COLO668 (cell line): ENCODE results near the gene TGFBR2.
"Not testable (repeated sequence)": the region's sequence is repeated elsewhere in the genome, so short reads cannot be mapped to it uniquely, and the experiment has no call there.

Experiments
- DNase-seq: peaks from one replicate; lab custom pipeline; 2025; ENCODE audit not compliant: unreplicated experiment; lab: John Stamatoyannopoulos, UW

Gene TGFBR2

DNA sequence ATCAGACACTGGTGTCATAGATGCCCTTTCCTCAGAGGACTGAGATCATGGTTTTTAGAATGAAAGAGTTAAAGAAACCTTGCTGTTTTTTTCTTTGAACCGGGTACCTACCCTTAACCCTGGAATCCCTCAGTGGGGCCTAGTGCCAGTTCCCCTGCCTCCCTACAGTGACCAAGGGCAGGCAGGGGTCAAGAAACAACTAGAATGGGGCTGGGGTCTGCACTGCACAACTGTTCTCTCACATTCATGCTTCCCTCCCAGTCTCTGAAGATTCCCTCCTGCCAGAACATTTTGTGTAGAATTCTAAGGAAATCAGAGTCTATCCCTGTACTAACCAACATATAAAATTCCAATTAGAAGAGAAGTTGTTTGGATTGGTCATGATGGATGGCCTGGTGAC is 47.9 kb downstream of the TGFBR2 start:
- no peak for DNase-seq

DNA sequence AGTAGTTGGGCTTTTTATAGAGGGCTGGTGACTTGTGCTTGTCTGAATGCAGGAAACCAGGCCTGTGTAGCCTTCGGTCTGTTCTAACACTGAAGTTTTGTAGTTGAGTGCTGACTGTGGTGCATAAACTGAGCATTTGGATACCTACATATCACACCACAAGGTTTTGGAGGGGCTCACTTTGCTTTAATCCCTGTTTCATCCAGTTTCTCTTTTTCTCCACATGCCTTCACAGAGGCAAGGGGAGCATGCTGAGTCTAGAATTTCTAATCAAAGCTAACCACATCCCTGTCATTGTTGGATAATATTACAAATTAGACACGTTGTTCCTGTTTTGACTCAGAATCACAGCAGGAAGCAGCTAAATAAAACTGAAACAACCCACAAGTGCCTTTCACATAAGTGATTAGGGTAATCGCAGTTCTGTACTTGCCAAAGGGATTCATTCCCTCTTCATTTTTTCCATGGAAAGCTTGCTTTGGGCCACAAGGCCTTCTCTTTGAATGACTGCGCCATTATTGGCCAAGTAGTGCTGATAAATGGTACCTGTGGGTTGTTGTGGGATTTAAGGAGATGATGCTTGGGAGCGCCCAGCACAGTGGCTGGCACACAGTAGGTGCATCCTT is 48.9 kb downstream of the TGFBR2 start:
- DNase-seq: no peak

DNA sequence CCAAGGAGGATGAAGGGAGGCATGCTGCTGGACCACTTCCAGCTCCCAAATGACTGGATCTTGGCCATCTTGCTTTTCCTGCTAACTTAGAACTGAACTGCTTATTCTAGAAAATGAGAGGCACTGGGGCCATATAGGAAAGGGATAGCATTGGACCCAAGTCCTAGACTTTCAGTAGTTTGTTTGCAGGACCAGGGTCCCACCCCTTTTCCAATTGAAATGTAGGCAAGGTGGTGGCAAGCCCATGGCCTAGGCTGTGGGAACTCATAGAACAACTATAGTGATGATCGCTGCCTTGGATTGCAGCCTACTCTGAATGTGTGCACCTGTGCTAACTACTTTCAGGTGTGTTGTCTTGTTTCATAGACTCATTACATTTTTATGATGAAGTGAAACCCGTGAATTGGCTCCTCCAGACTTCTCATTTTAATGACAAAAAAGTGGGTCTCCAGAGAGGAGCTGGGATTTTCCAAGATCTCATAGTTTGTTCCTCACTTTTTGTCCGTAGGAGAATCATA is 50.3 kb downstream of the TGFBR2 start:
- no peak for DNase-seq

DNA sequence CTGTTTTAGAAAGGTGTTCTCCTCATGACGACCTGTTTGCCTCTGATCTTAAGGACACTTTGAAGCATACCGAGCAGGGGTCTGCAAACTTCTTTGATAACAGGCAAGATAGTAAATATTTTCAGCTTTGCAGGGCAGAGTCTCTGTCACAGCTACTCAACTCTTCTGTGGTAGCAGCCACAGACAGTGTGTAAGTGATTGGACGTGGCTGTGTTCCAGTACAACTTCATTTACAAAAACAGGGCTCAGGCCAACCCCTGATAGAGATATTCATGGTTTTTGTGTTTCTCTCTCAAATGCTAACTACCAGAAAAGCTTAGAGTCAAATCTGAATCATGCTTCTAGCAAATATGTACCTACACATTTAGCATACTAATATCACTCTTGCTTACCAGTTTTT is 51.5 kb downstream of the TGFBR2 start:
- no peak for DNase-seq

DNA sequence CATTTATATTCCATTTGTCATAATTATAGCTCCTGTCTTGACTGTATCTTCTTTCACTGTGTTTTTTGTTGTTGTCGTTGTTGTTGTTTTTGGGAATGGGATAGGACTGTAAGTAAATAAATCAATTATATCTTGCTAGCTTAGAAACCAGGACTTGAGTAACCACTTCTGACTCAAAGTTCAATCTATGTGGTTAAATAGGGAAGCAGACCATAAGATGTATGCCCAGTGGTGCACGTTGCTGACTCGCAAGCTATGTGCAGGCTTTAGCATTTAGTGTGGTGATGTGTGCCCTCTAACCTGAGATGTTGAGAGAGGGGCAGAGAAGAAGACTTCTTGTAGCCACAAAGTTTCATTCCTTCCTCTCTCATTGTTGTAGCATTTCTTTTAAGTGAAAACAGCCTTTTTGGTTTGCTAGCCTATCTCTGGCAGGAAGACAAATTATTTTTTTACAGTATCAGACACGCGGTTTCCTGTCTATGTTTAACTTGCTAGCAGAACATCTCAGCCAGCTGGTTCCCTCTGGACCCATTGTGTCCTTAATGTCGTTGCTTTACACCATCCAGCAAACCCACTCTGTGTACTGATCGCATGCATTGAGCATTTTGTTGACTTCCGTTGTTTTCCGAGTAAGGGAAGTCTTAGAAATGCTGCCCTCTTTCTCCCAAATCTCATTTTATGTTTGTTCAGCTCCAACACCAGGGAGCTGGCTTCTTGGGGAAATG is 52.1 kb downstream of the TGFBR2 start:
- no peak for DNase-seq

DNA sequence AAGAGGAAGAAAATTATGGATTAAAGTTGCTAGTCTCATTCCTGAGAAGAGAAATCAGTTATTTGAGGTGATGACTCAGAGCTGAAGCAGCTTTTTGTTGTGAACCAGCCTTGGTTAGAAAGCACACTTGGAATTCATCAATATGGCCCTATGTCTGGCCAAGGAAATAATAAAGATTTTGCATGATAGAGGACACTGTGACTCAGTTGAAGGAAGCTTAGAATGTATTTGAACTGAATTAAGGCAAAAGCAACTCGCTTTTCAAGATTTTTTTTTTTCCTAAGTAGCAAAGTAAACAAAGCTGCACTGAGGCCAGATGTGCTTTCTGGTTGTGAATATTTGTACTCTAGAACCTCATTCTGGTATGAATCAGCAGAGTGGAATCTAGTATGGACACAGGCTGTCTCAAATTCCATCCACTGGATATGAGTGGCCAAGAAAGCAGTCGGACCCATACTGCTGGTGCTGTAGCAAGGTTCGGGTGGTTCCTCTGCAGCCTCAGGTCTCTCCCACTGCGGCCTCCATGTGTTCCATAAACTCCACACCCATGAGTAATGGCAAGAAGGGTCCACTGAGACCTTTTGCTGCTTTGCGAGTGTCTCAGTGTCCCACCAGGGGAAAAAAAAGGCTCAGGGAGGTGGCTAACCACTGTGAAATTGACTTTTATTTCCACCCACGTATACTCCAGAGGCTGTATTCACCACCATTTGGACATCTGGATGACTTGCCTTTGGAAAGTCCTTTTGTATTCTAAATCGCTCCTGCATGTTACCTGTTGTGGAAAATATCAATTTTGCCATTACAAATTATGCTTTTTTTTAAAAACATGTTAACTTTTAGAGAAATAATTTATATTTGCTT is 53.1 kb downstream of the TGFBR2 start:
- no peak for DNase-seq

DNA sequence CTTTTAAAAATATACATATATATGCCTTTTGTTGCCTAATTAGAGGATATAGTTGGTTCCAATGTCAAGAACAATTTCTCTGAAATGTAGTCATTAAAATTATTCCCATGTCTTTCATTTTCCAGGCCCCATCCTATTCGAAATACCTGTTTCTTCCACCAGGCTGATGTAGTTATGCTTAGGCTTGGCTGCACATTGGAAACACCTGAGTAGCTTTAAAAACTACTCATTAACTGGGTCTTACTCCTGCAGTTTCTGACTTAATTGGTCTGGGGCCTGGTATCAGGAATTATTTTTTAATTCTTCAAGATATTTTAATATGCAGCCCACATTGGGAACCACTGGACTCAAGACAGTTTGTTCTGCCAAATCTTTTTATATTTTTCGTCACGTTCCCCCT is 53.7 kb downstream of the TGFBR2 start:
- no peak for DNase-seq

DNA sequence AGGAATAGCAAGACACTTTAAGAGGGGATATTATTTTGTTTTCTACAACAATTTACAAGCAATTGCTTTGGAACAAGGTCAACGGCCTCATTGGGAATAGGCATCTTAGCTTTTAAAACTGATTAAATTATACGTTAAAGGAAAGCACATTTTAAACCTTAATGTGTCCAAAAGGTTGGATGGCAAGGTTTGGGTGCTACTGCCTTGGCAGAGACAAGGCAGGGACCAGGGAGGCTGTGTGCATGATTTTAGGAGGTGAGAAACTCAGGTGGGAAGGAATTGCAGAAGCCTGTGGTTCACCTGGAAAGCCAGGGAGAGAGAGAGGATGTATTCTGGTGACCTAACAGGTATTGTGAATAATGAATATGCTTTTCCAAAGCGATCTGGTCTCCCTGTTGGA is 54.3 kb downstream of the TGFBR2 start:
- DNase-seq: no peak

DNA sequence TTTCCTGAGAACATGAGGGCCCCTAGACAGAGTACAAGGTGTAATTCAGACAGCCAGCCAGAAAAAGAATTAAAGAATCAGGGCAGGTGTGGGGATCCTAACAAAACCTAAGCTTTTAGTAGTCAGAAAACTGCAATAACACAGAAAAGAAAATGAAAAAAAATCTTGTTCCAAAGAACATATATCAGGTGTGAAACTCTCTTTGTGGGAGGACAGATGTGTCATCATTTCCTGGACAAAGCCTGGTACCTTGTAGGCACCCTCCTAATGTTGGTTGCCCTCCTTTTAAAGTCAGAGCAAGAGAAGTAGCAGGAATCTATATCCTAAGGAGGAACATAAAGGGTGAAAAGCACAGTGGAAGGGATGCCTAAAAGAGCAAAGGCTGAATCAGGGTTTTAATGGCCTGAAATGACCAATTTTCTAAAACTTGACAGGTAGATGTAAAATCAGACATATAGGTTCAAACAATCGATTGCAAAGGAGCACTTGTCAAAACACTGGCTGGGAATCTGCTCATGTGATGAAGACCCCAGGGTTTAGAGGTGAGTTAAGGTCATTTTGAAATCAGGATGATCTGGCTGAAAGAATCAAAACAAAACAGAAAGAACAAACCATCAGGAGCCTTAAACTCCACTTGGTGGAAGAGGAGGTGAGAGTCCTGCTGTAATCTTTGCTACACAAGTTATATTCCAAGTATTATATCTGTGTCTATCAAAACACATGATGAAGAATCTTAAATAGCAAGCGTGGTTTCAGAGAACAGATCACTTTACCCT is 54.9 kb downstream of the TGFBR2 start:
- DNase-seq: no peak

DNA sequence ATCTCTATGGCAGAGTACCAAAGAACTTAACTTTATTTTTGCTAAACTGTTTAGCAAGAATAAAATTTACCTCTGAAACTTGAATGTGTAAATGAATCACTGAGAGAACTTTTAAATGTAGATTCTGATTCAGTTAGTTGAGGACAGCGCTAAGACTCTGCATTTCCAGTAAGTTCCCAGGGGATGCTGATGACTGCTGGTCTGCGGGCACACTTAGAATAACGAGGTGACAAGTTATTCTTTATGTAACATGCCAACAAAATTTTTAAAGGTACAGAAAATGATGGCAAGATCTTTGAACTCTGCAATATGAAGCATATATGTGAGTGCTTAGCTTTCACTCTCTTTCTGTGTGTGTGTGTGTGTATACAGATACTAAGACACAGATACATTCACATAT is 56.4 kb downstream of the TGFBR2 start:
- DNase-seq: no peak

DNA sequence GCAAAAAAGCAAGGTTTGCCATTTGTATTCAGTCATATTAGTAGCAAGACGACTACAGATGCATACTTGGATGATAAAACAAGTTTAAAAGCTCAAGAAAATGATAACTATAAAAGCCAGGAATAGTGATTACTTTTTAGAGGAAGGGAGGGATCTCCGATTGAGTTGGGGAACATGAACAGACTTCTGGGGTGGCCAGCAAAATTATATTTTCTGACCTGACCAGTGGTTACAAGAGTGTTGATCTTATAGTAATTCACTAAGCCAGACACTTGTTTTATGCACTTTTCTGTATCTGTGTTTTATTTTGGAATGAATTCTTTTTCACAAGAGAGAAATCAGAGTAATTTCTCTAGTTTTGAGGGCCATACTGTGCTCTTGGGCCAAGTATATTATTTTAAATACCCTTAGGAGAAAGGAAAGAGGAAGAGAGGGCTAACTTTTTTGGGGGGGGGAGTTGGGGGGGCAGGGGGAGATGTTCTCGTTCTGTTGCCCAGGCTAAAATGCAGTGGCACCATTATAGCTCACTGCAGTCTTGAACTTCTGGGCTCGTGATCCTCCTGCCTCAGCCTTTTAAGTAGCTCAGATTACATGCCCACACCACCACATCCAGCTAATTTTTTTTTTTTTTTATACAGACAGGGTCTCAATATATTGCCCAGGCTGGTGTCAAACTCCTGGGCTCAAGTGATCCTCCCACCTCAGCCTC is 57.3 kb downstream of the TGFBR2 start:
- DNase-seq: no peak

DNA sequence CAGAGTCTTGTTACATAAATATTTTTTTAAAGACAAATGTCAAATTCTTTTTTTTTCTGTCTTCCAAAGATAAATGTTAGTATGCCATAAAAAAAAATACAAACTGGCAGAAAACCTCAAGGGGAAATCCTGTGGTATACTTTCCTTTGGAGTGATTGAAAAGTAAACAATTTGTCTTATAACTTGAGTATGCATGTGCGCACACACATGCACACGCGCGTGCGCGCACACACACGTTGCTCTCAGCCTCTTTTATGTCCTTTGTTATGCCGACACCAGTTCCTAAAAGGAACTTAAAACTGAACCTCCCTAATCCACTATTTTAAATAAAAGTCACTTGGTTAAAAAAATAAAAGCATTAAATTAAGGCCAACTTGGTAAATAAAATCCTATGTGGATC is 58.1 kb downstream of the TGFBR2 start:
- DNase-seq: no peak

DNA sequence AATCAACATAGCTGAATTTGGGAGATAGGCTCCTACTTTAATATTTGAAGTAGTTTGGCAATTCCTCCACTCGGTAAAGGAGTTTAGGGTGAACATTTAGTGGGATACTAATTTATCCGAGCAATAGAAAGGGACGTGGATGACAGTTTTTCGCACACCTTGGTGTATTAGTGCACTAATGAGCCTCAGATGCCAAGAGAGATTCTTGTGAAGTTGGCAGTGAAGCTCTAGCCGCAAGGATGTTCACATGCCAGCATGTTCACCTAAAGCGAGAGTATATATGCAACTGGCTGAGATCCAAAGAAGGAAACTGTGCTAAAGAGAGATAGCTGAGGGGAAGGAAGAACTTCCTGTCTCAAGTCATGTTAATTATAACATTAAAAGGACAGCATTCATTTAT is 58.5 kb downstream of the TGFBR2 start:
- no peak for DNase-seq

DNA sequence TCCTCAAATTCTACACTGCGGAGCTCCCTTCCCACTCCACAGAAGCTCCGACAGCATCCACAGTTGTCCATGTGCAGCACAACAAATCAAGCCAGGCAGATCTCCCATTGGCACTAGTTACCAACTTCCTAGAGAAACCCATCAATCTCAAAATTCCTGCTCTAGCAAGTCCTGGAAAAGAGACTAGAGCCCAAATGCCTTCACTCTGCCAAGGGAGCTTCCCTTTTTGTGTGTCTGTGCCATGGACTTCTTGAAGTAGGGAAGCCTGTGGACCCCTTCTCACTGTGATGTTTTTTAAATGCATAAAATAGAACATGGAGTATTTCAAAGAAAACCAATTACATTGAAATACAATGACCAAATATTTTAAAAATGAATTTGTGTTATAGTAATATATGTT is 59.1 kb downstream of the TGFBR2 start:
- no peak for DNase-seq

DNA sequence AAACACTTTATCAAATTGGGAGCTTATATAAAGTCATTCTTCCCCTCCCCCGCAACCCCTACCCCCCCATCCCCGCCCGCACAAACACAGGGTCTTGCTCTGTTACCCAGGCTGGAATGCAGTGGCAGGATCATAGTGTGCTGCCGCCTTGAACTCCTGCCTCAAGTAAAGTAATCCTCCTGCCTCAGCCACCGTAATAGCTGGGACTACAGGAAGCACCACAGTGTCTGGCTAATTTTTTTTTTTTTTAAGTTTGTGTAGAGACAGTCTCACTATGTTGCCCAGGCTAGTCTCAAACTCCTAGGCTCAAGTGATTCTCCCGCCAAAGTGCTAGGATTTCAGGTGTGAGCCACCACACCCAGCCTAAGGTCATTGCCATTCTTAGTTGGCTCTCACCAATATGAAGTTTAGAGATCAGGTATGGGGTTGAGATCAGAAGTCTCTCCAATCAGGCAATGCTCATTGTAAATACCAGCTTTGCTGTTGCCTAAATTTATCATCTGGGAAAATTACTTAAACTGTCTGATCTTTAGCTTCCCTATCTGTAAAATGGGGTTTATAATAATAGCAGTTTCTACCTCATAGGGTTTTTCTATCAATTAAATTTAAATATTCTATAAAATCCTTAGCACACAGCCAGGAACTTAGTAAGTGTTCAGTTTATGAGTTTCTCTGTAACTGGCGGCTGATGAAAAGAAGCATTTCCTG is 60.3 kb downstream of the TGFBR2 start:
- no peak for DNase-seq

DNA sequence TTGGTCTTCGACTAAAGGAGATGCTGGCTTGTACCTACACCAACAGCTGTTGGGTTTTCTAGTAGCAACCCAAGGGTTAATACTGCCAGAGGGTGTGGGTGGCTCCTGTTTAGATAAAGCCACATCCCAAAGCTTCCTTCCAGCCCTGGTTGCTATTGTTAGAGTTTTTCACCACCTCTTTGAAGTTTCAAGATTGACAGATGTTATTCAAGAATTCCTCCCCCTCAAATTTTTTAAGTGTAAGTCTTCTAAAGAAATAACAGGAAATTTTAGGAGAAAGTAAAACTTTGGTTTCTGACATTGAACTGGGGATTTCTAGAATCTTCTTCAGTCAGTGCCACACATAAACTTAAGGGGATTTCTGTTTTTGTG is 60.9 kb downstream of the TGFBR2 start:
- DNase-seq: no peak

DNA sequence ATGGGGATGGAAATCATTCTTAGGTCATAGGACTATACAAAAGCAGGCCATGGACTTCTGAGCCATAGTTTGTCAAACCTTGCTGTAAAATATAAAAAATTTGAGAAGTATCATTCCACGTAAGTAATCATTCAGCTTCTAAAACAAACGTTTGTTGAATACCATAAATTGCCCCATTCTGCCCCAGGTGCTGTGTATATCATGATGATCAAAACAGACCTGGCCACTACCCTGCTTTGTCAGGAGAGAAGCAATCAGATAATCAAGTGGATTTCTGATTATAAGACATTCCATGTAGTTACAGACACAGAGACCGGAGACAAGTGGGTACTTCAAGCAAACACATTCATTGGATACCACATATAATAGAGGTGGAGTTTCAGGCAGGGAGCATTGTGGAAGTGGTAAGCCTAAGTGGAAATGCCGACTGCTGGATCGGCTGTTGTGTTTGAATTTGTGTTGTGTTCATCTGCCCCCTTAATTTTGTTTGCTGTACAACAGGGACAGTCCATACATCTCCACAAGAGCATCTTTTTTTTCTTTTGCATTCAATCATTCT is 61.7 kb downstream of the TGFBR2 start:
- DNase-seq: no peak

DNA sequence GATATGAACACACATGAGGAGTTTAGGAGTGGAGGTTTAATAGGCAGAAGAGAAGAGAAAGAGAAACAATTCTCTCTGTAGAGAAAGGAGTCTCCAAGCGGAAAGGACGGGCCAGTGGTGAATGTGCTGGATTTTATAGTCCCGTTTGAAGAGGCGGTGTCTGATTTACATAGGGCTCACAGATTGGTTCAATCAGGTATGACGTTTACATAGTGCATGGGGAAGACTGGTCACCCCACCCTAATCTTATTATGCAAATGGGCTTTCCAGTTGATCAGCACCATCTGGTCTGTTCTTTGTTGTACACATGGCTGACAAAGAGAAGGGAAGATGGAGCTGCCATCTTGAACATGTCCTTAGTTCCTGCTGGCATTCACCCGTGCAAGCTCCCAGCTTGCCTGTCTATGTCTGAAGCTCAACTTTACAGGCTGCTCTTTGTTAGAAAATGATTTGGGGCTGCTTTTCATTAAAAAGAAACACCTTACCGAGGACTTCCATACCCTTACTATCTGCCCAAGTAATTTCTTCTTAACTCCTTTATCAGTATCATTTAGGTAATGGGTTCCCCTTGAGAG is 63.0 kb downstream of the TGFBR2 start:
- not testable (repeated sequence) for DNase-seq

DNA sequence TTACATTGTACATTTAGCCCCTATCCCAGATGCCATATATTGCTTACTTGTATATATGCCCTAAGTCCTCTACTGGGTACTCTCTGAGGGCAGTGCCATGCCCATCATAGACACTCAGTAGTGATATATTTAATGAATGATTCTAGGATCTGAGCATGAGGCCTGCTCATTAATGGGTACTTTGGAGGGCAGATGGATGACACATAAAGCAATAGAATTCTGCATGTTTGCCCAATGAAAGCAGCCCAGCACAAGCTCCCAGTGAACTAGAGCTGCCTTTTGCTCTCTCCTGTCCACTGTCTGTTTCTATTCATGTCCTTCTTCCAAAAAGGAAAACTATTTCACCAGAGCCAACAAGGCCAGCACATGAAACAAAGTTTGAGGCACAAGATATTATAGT is 63.9 kb downstream of the TGFBR2 start:
- no peak for DNase-seq
